ENCODE measurements around the gene NPHS1.

- no peak for TF ChIP-seq POLR2A (IDR thresholded peaks at IDR 0.05)
- no peak for TF ChIP-seq CTCF (IDR thresholded peaks at IDR 0.05)
- TF ChIP-seq POLR2AphosphoS5 (IDR thresholded peaks at IDR 0.05), result no peak
- no peak for TF ChIP-seq EP300 (IDR thresholded peaks at IDR 0.05; ENCODE audit: low read depth)
Measured at GRCh38 chr19:35897706-35898451, 45.6 kb upstream of the NPHS1 start.
